NCI-H1092 (cell line): ENCODE measurements around the gene ARHGAP6.
"Not testable (repeated sequence)": the region's sequence is repeated elsewhere in the genome, so short reads cannot be mapped to it uniquely, and the experiment has no call there.

Experiments
- DNase-seq: peaks from one replicate; lab custom pipeline; 2025; lab: John Stamatoyannopoulos, UW

ARHGAP6 gene

DNA sequence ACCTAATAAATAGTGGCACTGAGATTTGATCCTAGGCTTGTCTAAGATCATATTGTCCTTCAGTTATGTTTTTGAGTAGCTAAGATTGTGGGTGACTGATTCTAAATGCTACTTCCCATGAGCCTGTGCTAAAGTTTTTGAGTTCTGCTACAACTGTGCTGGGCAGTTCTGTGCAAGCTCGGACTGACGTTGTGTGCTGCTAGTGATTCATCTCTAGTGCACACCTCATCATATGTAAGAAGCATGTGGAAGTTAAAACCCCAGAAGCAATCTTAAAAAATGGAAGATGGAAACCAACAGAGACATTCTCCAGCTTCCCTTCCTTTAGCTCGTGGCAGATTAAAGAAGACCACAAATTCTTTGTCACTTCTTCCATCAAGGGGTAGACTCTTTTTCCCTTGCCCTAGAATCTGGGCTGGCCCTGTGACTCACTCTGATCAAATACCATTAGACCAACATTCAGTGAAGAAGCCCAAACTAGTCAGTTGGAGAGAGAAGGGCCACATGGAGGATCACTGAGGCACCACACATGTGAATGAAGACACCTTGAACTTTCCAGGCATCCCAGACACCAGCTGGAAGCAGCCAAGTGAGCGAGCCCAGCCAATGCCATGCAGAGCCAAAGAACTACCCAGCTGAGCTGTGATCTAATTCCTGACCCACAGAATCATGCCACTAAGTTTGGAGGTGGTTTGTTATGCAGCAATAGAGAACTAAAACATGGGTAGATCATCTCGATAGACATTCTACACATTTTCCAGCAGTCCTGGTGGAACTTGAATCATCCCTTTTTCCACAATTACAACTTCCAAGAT, 16.8 kb downstream of the ARHGAP6 start:
- no peak for DNase-seq

- no peak for DNase-seq
These were observed 18.6 kb downstream of the ARHGAP6 start for GRCh38 chrX:11647138-11647537.

GRCh38 chrX:11641349-11642065, 24.2 kb downstream of the ARHGAP6 start:
- no peak for DNase-seq

GRCh38 chrX:11640089-11640488, 25.6 kb downstream of the ARHGAP6 start:
- DNase-seq, result no peak

DNA sequence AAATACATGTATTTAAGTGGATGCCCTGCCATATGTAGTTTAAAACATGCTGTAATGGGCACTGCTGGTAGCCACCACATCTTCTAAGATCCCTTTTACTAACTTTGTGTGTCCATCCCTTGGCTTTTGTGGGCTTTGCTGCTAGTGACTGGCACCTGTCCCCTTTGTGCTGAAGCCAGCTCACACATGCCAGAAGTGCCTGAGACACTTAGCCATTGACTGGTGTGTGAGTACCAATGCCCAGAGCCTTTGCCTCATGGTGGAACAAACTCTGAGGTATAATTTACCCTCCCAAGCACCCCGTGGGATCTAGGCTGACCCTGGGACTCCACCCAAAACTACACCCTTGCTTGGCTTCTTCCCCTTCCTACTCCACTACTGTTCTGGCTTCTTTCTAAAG, 33.0 kb downstream of the ARHGAP6 start:
- DNase-seq, result no peak

DNA sequence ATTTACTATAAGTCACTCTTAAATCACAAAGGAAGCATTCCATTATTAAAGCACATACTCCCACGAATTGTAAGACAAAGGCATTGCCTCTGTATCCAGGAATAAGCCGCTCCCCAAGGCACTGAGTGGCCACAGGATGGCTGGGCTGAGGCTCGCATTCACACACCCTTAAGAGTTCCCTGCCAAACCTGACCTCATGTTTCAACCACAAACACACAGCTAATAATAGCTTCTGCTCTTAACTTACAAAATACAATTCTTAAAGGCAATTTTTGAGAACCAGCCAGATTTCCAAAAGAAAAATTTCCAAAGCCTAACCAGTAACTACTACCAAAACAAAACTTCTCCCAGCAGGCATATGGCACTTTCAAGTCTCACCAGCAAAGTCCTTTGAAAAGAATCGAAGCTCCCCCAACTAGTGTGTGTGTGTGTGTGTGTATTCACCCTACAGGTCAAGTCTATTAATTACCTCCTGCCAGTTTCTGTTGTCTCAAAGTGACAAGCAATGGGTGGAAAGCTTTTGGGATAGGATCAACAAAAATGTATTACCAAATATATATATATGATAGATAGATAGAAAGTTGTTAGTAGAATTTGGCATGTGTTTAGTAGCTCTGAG, 36.0 kb downstream of the ARHGAP6 start:
- DNase-seq, result no peak

DNA sequence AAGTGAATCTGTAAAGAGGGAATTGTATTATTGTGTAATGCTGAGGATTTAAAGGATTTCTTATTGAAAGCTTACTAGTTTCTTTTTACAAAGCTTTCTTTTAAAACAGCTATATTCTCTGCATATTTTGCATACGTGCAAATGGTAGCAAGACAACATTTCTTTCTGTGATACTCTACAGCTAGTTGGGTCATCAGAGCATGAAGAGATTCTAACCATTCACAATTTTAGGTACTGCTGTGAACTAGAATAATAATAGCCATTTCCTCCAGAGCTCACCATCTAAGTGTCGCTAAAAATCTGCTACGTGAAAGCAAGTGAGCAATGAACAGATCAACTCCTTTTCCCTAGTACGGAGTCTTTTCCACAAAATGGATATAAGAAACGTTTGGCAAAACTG, 37.3 kb downstream of the ARHGAP6 start:
- DNase-seq, result no peak

- no peak for DNase-seq
These were observed 39.4 kb downstream of the ARHGAP6 start for GRCh38 chrX:11626351-11626750.

GRCh38 chrX:11619441-11619840, 46.3 kb downstream of the ARHGAP6 start:
- no peak for DNase-seq

DNA sequence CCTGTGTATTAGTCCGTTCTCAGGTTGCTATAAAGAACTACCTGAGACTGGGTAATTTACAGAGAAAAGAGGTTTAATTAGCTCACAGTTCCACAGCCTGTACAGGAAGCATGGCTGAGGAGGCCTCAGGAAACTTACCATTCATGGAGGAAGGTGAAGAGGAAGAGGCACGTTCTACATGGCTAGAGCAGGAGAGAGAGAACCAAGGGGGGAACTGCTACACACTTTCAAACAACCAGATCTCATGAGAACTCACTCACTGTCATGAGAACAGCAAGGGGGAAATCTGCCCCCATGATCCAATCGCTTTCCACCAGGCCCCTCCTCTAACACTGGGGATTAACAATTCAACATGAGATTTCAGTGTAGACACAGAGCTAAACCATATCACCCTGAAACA, 51.5 kb downstream of the ARHGAP6 start:
- not testable (repeated sequence) for DNase-seq

DNA sequence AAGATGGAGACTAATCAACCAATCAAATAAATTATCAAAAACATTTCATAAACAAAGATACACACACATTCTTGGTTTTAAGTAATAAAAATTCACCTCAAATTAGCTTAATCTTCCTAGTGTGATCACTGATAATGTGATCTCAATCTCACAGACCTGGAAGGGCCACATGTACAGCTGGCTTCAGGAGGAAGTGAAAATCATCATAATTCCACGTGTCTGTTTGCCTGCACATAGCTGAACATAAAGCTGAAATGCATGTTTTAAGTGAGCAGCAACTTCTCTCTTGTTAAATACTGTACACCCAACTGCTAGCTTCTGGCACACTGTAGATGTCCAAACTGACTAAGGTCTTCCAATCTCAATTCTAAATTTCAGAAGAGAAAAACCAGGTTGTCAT, 53.8 kb downstream of the ARHGAP6 start:
- no peak for DNase-seq

- DNase-seq, result no peak
These were observed 54.6 kb downstream of the ARHGAP6 start for GRCh38 chrX:11611161-11611560.

GRCh38 chrX:11609109-11609508, 56.6 kb downstream of the ARHGAP6 start:
- no peak for DNase-seq

DNA sequence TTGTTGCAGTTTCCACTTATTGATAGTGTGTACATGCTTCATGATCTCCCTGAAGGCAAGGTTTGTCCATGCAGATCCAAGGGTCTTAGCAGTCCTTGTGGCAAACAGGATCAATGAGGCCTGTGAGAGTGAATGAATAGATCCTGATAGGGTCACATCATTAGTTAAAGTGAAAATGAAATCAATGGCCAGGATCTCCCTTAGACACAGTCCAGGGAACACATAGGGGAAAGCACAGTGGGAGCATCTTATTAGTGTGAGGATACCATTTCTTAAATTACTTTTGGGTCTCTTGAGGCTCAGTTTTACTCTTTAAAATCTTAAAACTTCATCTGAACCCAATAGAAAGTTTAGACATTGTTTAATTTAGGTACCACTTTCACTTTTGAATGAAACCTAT, 59.3 kb downstream of the ARHGAP6 start:
- DNase-seq, result no peak

DNA sequence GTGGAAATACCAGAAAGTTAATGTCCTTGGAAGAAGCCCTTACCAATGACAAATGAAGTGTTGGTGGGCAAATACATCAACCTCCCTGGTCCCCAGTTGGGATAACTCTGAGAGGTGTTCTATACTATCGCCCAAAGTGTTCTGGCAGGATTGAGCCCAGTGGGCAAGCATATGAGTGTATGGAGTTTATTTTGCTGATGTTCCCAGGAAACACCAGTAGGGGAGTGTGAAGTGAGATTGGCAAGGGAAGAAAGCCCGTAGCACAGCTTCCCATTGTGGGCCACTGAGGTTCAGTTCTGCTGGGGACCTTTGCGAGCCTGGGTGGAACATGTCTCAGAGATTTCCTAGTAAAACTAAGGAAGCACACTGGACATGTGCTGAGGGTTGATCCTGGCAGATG, 65.1 kb downstream of the ARHGAP6 start:
- no peak for DNase-seq

- no peak for DNase-seq
These were observed 68.2 kb downstream of the ARHGAP6 start for GRCh38 chrX:11597479-11597878.

DNA sequence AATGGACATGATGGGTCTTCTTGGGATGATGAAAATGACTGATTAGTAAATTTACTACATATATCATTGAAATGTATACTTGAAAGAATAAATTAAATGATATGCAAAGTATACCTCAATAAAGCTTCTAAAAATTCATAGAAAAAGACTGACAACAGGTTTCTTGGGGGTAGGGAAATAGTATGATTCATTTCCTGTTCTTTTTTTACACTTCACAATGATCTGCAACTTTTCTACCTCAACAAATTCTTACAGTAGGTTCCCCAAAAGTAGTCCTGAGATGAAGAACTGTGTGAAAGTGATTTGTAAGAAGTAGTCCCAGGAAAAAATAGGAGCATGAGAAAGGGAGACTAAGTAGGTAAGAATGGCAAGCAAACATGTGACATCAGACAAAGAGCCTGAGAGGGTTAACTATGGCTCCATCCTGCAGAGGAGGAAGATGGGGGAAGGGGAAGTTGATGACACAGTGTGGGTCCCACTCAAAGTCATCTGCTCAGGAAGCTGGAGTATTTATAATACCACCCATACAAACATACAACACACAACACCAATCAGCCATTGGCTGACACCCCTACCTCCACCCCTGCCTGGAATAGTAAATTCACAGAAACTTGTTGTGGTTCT, 73.9 kb downstream of the ARHGAP6 start:
- no peak for DNase-seq

DNA sequence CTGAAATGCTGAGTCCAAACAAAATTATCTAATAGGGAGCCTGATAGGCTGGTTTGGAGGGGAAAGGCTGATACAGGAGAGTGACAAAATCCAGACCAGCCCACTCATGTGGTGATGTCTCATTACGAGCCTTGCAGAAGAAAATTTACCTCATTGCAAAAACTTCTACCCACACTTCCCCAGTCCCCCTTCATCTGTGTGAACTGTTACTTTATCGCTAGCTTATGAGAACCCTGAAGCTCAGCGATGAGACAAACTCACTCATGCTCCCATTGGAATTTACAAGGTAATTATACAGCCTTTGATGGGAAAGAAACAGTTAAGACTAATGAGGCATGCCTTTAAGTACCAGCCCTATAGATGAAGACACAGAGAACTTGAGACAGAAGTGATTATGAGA, 76.1 kb downstream of the ARHGAP6 start:
- no peak for DNase-seq

DNA sequence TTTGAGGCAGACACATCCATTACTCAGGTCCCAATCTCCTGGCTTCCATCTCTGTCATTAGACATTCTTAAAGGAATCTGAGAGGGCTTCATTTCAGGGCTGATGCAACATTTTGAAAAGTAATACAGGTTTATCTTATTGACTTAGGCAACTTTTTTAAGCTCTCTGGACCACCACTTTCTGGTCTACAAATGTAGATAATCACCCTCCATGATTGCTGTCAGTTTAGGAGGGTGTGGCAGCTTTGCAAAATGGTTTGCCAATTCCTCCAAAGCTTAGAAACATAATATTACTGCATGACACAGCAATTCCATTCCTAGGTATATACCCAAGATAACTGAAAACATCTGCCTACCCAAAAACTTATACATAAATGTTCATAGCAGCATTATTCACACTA, 77.6 kb downstream of the ARHGAP6 start:
- DNase-seq, result no peak

DNA sequence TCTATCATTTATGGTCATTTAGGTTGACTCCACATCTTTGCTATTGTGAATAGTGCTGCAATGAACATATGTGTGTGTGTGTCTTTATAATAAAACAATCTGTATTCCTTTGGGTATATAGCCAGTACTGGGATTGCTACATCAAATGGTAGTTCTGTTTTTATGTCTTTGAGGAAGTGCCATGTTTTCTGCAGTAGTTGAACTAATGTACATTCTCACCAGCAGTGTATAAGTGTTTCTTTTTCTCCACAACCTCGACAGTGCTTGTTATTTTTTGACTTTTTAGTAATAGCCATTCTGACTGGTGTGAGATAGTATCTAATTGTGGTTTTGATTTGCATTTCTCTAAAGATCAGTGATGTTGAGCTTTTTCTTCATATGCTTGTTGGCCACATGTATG, 80.5 kb downstream of the ARHGAP6 start:
- DNase-seq, result no peak

- no peak for DNase-seq
These were observed 84.9 kb downstream of the ARHGAP6 start for GRCh38 chrX:11580789-11581188.
